Fibroblast of skin of left quadriceps (primary cell): ENCODE measurements around the gene PREX1.
A peak's percentile ranks its signal among the peaks of the same experiment; 100 is the strongest.

Experiments
- DNase-seq, 2 experiments: peaks; one replicate each; pipeline ENCODE4 v3.0.0-alpha.2; 2013; ENCODE audit warnings: low read depth in 2 of 2

Gene PREX1

GRCh38 chr20:48736231-48736630 is 91.6 kb downstream of the PREX1 start:
- no peak for DNase-seq

DNA sequence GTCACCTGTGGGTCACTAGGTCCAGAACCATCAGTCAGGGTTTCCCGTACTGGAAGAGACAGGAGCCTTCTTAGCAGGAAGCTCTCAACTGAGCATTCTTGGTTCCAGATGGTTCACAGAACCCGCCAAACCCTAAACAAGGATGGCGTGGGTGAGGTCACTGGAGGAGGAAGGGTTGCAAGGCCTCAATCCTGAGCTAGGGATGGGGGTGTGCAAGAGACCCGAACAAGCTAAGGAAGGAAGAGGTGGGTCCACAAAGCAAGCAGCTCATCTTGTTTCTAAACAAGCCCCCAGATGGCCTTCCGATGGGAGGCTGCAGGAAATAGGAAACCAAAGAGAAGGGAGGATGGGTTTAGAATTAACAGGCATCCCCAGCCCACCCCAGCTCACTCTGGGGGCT is 92.7 kb downstream of the PREX1 start:
- DNase-seq, result no peak

GRCh38 chr20:48734104-48734749 is 93.6 kb downstream of the PREX1 start:
- DNase-seq, result no peak

- peak in 1 of 2 experiments; percentile 16 for DNase-seq
Observed at GRCh38 chr20:48733296-48733790, 94.5 kb downstream of the PREX1 start.

- DNase-seq, result no peak
Observed at GRCh38 chr20:48732081-48732829, 95.5 kb downstream of the PREX1 start.

DNA sequence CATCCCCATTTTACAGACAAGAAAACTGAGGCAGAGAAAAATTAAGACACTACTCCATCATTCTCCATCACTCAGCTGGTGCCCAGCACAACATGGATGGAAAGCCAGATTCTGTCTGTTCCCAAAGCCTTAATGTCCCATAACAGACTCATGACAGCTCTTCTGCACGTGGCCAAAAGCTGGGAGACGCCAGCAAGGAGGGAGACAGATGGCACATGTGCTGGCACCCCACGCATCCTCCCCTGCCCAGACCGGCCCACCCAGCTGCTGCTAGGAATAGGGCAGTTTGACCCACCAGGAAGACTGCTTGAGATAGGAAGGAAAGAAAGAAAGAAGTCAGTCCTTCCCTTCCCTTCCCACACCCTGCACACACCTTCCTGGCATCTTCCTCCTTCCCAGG is 96.3 kb downstream of the PREX1 start:
- no peak for DNase-seq

DNA sequence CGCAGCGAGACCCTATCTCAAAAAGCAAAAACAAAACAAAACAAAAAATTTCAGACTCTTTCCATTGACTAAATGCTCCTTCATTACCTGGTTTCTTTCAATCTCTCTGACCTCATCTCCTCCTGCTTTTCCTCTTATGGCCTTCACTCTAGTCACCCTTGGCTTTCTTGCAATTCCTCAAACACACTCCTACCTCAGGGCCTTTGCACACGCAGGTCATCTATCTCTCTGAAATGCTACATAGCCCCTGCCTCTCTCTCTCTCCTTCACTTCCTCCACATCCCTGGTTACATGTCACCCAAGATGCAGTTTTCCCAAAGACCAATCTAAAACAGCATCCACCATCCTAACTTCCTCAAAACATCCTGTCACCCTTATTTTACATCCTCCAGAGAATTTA is 96.8 kb downstream of the PREX1 start:
- no peak for DNase-seq

GRCh38 chr20:48729538-48729937 is 98.3 kb downstream of the PREX1 start:
- no peak for DNase-seq

- DNase-seq, result no peak
Observed at GRCh38 chr20:48728042-48728825, 99.6 kb downstream of the PREX1 start.

DNA sequence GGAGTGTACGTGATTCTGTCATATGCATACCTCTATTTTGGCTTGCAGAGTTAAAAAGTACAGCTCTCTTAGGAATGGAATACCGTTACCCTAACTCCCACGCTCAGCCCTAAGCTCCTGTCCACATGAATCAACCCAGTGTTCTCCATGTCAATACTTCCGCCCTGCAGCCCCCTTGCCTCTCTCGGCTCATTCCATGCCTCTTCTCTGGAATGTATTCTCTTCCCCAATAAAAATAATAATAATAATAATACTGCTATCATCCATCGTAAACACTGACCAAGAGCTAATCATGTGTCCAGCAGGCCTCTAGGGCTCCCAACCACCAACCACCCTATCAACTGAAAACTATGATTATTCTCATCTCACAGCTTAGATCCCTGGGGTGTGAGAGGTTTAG is 100.6 kb downstream of the PREX1 start:
- no peak for DNase-seq

GRCh38 chr20:48725555-48725991 is 102.2 kb downstream of the PREX1 start:
- DNase-seq, result no peak

DNA sequence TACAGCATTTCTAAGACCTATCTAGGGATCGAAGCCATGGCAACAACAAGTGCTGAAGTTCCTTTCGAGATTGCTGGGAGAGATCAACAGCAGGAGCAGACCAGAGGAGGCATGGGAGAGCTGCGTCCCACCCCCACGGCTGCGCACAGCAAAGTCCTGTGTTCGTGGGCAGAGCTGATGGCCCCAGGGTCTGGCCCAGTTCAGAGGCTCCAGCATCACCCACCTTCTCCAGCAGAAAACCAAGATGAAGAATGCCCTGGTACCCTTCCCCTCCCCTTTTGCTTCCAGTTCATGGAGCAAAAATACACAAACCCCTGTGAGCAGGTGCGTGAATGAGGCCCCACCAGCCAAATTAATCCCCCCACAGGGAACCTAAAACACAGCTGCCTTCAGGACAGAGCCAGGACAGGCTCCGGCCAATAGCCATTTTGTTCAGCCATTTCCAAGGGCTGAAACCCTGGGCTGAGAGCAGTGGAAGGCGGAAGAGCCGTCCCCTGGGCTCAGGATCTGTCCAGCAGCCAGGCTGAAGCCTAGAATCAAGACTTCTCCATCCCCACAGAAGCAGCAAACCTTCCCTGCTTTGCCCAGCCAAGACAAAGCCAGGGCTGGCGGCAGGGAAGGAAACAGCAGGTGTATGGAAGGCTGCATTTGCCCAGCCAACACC is 102.8 kb downstream of the PREX1 start:
- no peak for DNase-seq

- DNase-seq, result no peak
Observed at GRCh38 chr20:48724382-48724781, 103.4 kb downstream of the PREX1 start.

DNA sequence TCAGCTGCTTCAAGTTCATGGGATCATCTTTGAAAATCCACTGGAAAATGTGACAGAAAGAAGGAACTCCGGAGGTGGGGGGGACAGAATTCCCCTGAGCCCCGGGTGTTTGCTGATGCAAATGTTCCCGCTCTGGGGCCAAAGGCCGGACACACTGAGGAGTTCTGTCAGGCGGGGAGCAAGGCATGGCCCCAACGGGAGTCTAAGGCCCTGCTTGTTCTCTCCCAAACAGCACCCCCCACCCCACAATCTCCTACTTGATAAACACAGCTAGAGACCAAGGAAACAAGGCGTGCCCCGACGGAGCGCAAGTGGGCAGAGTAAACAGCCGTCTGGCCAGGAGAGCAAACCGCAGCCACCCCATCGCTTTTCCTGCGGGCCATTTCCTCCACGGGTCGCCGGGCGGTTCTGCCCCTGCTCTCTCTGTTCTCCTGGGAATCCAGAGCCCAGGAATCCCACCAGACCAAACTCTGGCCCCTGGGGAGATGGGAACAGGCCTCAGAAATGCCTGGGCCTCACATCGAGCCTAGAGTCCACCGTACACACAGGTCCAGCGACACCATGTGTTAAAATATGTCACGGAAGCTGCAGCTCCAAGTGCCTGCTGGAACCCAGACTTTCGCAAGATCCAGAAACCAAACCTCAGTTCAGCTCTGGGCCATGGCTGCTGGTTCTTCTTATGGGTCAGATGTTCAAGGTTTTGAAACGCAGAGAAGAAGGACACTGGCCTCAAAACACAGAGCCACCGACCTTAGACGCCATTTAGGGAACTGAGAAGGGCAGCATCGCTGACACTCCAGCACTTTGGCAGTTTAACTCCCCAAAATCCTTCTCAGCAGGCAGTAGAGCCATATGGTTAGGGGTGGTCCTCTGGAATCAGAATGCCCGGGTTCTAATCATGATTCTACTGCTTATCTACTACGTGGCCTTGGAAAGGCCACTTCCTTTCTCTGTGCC is 104.2 kb downstream of the PREX1 start:
- DNase-seq, result no peak

GRCh38 chr20:48722737-48723191 is 105.0 kb downstream of the PREX1 start:
- no peak for DNase-seq

GRCh38 chr20:48722002-48722731 is 105.6 kb downstream of the PREX1 start:
- no peak for DNase-seq

GRCh38 chr20:48721324-48722001 is 106.3 kb downstream of the PREX1 start:
- no peak for DNase-seq

DNA sequence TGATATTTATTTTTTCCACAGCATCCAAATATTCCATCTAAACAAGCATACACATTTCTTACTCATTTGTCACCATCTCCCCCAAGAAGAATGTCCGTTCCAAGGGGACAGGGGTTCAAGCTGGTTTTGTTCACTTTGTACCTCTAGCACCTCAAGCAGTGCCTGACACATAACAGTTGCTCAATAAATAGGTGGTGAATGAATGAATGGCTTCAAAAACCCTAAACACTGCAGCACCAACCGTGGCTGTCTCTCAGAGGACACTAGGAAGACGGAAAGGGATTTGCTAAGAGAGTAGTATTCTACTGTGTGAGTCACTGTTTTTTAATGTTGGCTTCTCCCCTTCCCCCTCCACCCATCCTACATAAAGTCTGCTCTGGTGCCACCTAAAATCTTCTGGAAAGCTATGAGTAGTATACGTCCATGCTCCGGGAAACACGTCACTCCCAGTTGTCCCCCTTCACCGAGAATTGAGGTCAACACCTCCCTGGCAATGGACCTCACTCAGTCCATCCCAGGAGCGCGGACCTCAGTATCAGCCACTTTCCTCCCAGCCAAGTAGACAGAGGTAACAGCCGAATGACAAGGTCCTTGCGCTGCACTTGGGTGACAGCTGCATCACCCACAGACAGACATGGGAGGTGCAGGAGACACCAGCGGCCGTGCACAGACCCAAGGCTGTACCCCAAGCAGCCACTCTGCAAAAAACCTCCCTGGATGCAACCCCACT is 107.4 kb downstream of the PREX1 start:
- no peak for DNase-seq
